ENCODE measurements around the gene TMPRSS3.

Gene TMPRSS3
- total RNA-seq: 1.5 to 3.2 (median 2.1) reads per million in 4 experiments

DNA sequence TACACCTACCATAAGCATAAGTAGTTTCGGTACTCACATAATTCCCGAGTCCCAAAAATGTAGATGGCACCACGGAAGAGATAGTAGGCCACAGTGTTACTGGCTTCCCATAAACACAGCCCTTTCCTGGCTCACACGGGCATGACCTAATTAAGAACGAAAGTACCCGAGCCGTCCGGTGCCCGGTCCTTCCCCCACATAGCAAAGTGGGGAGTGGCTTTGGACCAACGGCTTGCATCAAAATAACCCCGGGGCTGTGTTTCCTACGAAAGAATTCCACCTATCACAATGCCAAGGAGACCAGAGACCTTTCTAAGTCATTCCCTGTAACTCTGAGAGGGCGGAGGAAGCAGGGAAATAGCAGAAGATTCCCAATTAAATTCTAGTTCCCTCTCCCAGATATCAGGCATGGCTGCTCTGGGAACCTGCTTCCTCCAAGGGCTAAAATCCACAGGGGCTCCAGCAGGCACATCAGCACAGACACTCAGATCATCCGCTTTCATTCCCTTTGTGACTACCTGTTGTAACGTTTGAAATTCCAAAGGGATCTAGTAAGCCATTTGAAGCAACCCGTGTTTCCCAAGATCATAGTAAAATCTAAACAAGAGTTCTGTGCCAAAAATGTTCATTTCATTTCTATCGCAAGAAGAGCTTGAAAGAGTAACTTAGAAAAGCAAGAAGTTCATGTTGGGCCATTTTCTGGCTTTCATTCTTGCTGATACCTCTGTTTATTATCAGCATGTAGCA, at the start of gene TMPRSS3:
Gene TMPRSS3 (minus strand): TSS at position 148 of the 747 bp plus-strand sequence. CDS start 635 bp downstream, outside the sequence.
- DNase-seq: no peak

DNA sequence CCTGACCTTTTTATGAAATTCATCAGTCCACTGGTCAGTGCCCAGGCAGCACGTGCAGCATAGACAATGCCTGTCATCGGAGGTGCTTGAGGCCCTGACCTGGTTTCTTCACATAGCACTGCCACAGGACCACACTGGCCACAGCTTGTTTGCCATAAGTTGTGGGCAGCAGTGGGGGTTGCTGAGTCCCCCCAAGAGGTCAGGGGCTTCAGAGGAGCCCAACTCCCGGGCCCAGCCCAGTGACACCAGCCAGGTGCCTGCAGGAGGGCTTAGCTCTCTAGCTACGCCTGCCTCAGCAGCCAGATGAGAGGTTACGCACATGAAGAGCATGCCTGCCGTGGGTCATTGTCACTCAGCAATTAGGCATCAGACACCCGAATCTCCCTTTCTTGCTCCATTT, 49.5 kb upstream of the TMPRSS3 start:
- DNase-seq: no peak

DNA sequence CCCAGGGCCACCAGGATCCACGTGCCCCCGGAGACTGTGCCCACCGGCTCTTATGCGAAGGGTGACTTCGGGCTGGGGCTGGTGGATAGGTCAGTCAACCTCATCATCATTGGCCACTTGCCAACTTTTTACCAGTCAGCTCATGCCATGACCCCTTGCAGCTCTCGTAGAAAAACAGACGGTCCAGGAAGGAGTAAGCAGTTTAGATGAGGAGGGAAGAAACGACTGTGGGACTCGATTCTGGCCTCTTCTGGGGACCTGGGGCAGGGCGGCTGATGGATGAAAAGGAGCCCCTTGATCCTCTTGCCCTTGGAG, 48.9 kb upstream of the TMPRSS3 start:
- DNase-seq: no peak

DNA sequence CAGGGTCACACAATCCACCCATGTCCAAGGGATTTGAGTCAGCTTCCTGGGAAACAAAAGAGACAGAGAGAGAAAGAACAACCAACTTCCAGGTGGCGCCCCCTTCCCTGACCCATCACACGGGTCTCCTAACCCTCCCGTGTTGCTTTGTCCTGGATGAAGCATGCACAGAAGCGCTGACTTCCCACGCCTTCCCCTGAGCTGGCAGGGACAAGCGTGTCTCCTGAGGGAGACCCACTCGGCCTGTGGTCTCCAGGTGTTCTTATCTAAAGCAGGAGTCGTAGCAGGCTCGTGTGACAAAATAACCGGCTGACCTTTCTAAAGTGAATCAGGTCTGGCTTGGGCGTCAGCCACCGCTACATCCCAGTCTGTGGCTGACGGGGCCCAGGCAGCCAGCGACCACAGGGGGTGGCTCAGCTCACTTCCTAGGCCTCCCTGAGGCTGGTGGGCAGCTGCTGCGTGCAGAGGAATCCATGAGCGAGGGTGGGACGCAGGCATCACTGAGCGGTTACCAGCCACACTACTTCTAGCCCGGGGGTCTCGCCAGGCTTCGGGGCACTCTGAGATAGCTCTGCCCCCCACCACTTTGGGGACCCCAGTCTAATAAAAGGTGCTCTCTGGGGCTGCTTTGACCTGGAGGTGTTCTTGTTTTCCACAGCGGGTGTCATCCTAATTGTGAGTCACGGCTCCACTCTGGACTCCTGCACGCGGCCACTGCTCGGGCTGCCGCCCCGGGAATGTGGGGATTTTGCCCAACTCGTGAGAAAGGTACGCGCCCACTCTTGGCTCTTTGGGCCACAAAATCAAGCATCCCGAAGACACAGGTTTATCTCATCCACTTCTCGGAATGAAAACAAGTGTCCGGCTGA, 48.3 kb upstream of the TMPRSS3 start:
- no peak for DNase-seq

DNA sequence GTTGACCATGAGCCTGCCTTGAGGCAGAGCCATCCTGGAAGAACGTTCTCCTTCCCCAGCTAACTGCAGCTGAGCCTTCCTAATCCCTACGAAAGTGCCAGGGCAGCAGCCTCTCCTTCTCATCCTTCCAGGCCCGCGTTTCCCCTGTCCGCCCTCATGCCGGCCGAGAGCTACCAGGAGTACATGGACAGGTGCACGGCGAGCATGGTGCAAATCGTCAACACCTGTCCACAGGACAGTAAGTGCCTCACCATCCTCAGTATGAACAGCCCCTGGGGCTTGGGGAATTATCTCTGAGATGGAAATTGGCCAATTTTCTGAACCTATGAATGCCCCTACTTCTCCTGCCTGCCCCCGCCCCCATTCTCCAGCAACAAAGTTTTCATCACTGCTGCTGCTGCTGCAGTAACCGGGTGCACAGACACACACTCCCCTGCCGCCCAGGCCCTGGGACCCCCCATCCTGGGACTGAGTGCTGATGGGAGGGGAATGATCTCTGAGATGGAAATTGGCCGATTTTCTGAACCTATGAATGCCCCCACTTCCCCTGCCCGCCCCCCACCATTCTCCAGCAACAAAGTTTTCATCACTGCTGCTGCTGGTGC, 47.4 kb upstream of the TMPRSS3 start:
- DNase-seq: no peak

DNA sequence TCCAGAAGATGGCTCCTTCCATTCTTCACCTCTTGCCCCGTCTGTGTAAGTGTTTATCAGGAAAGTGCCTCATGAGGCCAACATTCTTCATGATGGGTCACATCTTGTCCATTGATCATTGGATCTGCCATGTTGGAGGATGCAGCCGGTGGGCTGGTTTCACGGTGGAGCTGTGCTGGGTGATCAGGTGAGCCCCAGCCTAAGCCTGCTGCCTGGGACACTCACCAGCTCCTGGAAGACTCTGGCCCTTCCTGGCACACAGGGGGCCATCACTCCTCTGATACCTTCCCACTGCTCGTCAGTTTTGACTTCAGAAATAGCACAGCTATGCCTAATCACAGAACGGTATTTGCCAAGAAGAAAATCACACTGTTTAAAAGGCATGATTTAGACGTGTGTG, 46.1 kb upstream of the TMPRSS3 start:
- DNase-seq: no peak

DNA sequence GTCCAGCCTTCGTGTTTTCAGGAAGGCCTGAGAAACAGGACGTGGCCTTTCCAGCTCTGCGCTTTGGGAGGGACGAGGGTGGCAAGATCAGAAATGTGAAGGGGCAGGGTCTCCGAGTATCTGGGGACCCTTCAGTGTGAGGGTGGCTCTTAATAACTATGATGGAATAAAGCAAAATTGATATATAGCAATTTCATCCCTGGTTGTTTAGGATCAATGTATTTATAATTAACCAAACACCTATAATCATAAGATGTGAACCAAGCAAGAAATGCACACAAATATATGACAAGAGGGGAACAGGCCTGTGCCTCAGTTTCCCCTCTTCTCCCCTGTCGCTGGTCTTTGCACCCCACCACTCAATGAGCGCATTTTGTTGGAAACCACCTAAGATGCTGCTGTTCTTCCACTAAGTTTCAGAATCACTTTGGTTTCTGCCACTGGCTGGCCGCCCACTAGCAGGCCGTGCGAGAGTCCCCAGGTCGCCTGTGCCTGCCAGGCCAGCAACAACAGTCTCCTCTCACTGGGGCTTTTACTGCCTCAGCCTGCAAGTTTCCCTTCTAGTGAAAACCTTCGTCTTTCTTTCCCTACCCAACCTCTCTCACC, 44.4 kb upstream of the TMPRSS3 start:
- no peak for DNase-seq

DNA sequence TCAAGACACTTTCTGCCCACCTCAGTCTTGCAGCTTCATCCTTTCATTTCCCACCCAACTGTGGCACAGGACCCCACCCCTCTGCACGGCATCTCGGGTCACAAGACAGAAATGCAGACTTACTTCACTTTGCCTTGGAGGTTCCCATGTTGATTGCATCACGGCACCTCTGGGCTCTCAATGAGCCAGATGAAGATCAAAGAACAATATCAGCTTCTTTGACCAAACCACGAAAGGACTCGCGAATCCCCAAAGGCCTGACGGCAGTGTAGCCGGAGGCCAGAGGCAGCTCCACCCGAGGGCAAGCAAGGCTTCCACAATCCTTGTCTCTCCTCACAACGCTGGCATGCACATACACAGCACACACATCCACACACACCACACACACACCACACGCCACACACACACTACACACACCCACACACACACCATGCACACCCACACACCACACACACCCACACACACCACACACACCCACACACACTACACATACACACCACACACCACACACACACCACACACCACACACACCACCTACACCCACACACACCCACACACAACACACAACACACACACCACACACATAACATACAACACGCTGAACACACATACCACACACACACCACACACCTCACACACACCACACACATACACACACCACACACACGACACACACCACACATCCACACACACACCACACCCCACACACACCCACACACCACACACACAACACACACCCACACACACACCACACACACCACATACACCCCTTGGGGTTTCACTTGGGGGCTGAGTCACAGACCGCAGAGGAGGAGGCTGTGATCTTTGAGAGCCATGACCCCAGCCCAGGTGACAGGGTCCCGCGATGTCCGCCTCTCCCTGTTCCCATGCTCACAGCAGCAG, 43.7 kb upstream of the TMPRSS3 start:
- no peak for DNase-seq

DNA sequence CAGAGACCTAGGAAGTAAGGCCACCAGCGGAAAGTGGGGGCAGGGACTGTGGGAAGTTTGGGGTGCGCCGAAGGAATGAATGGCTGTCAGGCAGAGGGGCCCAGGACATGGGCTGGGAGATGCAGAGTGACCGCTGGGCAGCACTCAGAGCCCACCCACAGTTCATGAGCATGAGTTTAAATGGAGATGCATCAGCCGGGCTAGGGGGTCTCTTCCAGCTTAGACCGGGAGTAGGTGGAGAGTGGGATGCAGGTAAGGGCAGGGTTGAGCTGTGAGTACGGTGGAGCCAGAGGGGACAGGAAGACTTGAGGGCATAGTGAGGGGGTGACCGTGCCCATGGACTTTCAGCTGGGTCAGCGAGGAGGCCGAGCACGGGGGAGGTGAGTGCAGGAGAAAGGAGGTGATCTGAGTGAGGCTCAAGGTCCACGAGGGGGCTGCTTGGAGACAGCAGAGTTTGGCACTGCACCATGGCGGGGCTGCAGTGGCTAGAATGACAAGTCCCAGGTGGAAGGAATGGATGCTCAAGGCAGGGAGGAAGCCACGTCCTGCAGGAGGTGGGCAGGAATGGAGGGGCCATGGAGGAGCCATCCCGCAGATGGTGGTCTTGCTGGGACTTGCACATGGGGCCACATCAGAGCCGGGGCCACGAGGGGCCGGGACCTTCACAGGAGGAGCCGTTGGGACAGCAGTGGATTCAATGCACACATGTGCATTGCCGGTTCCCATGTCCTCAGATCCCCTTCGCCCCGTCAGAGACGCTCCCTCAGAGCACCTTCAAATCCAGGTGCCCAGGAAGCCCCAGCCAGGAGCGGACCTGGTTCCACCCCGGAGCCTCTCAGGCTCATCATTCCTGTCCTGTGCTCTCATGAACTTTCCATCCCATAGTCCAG, 42.7 kb upstream of the TMPRSS3 start:
- no peak for DNase-seq

DNA sequence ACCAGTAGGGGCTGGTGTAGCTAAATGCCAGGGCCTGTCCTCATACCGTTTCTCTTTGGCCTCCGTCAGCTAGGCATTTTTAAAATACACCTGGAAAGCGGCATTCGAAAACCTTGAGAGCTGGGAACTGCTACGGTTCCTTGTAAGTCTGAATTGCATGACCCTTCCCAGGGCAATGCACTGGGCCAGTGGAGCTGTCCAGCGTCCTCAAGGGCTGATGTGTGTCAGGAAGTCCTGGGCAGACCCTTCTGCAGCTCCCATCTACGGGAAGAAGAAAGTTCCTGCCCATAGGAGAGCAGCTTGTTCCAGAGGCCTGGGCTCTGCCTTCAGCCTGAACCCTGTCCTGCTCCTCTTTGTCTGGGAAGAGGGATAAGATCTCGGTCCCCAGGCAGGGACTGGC, 41.9 kb upstream of the TMPRSS3 start:
- no peak for DNase-seq

DNA sequence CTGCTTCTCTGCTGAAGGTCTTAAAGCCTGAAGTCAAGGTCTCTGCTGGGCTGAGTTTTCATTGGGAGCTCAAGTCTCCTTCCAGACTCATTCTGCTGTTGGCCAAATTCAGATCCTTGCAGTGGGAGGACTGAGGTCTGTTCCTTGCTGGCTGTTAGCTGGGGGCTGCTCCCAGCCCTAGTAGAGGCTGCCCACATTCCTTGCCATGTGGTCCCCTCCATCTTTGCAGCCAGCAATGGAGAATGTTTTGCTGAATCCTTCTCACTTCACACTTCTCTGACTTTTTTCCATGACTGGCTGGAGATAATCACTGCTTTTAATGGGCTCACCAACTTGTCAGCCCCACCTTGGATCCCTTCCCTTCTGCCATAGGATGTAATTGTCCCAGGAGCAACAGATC, 41.1 kb upstream of the TMPRSS3 start:
- DNase-seq: no peak

DNA sequence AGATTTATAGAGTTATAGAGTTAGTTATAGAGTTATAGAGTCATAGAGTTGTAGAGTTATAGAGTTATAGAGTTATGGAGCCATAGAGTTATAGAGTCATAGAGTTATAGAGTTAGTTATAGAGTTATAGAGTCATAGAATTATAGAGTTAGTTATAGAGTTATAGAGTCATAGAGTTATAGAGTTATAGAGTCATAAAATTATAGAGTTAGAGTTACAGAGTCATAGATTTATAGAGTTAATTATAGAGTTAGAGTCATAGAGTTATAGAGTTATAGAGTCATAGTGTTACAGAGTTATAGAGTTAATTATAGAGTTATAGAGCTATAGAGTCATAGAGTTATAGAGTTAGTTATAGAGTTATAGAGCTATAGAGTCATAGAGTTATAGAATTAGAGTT, 40.0 kb upstream of the TMPRSS3 start:
- no peak for DNase-seq

DNA sequence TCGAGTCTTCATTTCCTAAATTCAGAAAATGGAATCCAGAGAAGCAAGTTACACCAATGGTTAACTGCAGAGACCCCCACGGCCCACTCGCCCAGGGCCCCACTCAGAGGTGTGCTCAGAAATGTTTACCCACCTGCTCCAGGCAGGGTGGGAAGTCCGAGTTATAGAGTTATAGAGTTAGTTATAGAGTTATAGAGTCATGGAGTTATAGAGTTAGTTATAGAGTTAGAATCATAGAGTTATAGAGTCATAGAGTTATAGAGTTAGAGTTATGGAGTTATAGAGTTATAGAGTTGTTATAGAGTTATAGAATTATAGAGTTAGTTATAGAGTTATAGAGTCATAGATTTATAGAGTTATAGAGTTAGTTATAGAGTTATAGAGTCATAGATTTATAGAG, 39.5 kb upstream of the TMPRSS3 start:
- DNase-seq: no peak

DNA sequence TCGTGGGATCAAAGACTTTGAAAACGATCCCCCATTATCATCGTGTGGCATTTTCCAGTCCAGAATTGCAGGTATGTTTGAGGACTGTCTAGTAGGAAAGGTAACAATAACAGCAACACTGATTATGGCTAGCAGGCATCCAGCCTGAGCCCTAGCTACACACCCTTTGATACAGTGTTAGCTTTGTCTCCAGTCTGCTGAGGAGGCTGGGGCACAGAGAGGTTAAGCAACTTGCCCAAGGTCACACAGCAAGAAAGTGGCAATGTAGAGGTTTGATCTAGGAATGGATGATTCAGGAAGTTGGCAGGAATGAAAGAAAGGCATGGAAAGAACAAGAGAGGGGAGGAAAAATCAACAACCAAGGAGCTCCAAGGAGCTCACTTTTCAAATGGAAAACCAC, 39.0 kb upstream of the TMPRSS3 start:
- no peak for DNase-seq

DNA sequence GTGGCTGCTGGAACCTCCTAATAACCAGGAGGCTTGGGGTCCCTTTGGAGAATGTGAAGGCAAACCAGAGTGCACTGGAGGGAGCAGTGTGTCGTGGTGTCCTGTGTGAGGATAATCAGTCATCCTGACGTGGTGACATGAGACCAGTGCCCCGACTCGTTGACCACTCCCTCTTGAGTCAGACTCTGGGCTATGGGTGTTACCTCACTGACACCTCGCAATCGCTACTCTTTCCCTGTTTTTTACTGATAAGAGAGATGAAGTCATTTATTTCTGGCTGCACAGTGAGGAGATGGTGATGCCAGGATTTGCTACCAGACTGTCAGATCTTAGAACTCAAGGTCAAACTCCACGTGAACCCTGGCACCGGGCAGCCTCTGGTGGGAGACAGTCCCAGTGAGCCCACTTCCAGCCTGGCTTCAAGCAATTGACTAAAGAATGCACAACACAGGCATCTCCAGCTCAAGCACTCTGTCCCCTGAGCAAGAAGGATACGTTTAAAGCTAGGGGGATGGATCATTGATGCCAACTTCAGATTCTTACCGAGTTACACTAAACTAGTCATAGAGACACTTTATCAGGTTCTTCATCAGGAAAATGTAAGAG, 38.2 kb upstream of the TMPRSS3 start:
- no peak for DNase-seq

DNA sequence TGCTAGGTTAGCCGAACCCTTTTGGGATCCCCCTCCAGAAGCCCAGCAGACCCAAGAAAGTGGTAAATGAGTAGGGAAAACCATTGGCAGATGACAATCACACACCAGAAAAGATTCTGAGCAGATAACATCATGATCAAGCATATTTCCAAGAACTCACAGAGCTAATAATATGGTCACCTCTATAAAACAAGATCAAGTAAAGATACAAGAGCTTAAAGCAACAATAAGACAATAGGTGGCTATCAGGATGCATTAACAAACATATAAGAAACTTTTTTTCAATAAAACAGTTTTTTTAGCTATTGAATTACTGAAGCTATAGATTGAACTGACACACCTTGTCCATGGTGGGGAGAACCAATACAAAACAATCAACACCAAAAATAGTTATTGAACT, 36.8 kb upstream of the TMPRSS3 start:
- no peak for DNase-seq

DNA sequence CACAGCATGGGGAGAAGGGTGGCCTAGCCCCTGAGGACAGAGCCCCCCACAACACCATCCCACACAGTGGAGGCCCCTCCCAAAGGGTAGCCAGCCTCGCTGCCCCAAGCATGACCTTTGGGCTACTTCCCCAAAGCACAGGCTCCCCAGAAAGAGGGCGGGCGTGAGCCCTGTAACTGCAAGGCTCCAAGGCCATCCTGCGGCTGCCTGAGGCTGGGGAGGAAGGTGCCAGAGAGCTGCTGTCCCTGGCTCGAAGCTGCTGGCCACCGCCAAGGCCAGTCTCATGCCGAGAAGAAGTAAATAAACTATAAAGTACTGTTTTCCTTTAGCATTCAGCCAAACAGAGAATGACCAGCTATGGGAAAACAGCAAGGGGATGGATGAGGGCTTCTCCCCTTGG, 35.3 kb upstream of the TMPRSS3 start:
- no peak for DNase-seq

DNA sequence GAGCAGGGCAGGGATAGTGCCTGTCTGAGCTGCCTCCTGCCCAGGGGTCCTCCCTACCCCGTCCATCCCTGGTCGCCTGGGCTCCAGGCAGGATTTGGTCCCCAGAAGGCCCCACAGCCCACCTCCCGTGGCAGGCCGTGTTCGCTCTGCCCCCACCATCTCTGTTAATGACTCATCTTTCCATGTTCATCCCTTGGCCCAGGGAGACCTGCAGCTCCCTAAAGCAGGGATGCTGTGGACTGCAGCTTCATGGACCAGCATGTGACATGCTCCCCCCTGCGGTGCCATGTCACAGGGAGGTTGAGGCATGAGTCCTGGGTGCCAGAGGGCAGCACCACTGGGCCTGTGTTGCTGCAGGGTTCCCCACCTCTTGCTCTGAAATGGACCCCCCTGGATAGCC, 34.7 kb upstream of the TMPRSS3 start:
- no peak for DNase-seq

DNA sequence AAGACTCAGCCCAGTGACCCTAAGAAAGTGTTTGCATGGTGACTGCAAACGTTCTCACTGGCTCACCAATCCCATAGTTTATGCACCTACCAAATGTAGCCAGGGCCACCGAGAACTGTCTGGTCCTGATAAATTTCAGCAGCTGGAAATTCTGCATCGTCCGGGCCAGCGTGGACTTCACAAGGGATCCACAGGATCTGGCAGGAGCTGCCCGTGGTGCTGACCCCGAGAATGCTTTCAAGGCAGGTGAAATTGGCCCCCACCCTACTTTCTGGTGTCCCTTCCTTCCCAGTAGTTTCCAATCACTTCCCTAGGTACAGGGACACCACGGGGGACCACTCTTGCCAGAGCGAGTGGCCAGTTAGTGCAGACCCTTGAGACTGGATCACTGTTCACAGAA, 34.0 kb upstream of the TMPRSS3 start:
- DNase-seq: no peak

DNA sequence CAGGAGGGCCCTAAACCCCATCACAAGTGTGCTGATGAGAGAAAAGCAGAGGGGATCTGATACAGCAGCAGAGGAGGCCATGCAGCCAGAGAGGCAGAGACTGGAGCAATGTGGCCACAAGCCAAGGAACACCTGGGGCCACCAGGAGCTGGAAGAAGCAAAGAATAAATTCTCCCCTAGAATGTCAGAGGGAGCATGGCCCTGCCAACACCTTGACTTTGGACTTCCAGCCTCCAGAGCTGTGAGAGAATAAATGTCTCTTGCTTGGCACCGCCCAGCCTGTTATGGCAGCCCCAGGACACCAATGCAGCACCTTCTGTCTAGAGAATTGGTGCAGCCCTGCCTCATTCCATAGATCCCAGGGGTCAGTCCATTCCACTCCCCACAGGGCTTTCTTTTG, 33.2 kb upstream of the TMPRSS3 start:
- no peak for DNase-seq
